HG02884 (cell line): Measurements from ENCODE around the gene CNTNAP2.
"Not testable (repeated sequence)": the region's sequence is repeated elsewhere in the genome, so short reads cannot be mapped to it uniquely, and the experiment has no call there.

Experiments used
- ATAC-seq: cut with Tn5 transposase; IDR thresholded peaks from one replicate; pipeline ENCODE4 v1.9.1; 2021; ENCODE audit warnings: mild to moderate bottlenecking, moderate library complexity; ENCODE audit not compliant: unreplicated experiment

The CNTNAP2 gene

GRCh38 chr7:147659036-147659995, 1542.7 kb downstream of the CNTNAP2 start:
- no peak for ATAC-seq

DNA sequence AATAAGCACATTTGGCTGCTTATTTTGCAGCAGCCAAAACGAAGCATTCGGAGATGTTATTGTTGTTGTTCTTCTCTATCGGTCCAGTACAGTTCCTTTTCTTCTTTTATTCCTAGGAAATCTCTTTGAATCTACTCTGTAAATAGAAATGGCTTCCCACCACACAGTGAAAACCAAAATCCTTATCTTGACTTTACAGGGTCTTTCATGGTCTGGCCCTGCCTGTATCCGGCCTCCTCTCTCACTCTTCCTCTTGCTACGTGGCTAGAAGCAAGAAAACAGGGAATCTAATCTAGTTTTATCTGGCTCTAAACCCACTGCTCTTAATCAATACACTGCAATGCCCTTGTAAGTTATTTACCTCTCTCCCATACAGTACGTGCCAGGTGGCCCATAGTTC, 1547.9 kb downstream of the CNTNAP2 start:
- no peak for ATAC-seq

- ATAC-seq = no peak
These were observed 1554.2 kb downstream of the CNTNAP2 start for GRCh38 chr7:147670759-147671158.

- no peak for ATAC-seq
These were observed 1558.1 kb downstream of the CNTNAP2 start for GRCh38 chr7:147674705-147675104.

DNA sequence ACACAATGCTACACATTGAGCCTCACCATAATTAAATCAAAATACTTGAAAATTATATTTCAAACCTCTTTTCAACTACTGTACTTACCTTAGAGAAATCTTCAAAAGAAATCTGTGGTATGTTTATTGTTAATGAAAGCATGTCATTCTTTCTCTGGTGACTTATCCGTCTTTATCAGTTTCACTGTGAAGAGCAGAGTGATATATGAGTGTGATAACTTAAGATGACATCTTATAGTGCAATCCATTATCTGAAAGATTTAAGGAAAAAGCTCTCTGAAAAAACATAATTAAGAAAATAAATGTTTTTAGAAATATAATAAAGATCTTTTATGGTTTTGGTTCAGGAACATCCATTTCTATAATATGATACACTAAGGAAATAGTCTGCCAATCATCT, 1562.3 kb downstream of the CNTNAP2 start:
- ATAC-seq = no peak

- ATAC-seq = no peak
These were observed 1564.9 kb downstream of the CNTNAP2 start for GRCh38 chr7:147681530-147681929.

GRCh38 chr7:147700702-147701101, 1584.1 kb downstream of the CNTNAP2 start:
- no peak for ATAC-seq

GRCh38 chr7:147707926-147708325, 1591.3 kb downstream of the CNTNAP2 start:
- no peak for ATAC-seq

- no peak for ATAC-seq
These were observed 1592.3 kb downstream of the CNTNAP2 start for GRCh38 chr7:147708871-147709270.

DNA sequence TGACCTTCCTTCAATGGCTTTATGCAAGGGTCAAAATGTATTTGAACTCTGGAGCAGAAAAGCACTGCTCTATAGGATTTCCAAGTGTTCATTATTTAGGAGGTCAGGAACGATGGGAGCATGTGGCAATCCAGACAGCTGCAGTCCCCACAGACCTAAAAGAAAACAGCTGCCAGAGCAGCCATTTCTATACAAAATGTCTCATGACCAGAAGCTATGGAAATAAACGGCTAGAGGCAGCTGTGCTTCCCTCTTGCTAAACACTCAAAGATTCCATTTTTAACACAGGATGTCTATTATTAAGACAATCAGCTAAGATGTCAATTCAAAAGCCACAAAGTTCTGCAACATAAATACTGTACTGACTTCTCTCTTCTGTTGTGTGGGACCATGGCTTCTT, 1594.8 kb downstream of the CNTNAP2 start:
- no peak for ATAC-seq

GRCh38 chr7:147721962-147722830, 1605.6 kb downstream of the CNTNAP2 start:
- no peak for ATAC-seq

GRCh38 chr7:147723536-147723935, 1606.9 kb downstream of the CNTNAP2 start:
- no peak for ATAC-seq

GRCh38 chr7:147731311-147731710, 1614.7 kb downstream of the CNTNAP2 start:
- ATAC-seq = no peak

GRCh38 chr7:147737559-147738214, 1621.1 kb downstream of the CNTNAP2 start:
- ATAC-seq = not testable (repeated sequence)

DNA sequence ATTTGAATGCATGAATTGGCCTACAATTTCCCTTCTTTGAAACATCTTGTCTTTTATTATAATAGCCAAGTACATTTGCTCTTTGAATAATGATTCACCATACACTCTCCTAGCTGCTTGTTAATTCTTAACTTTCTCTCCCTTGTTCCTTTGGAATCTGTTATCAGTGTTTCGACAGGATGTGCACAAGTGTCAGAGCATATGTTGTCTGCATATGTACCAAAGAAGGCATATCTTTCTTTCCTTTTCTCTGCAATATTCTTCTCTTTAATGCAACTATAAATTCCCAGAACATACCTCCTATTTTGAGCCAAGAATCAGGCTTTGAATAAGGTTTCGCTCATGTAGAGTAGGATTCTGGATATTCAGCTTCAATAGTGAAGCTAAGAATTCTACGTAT, 1625.7 kb downstream of the CNTNAP2 start:
- no peak for ATAC-seq

GRCh38 chr7:147756300-147756699, 1639.7 kb downstream of the CNTNAP2 start:
- ATAC-seq = no peak

DNA sequence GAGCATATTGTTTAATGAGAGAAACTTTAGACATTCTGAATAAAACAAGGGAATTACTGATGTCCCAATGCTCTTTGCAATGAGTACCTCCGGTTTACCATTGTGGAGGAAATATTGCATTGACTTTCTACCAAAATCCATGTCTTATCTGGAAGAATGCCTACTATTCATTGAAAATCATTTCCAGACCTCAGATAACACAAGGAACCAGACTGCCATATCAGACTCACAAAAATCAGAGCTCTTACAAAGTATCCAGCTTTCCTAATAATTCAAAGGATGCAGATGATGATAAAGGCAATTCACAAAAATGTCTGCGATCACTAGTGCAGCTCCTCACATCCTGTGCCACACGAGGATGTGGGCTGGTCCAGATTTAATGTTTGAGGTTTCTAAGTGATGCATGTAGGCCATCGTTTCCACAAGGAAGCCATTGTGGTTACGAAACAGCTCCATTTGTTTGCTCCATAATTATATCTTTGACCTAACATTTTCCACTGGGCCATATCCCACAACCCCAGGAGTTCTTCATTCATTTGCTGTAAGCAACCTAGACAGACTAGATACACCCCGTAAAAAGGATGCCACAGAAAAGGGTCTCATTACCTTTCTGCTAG, 1642.8 kb downstream of the CNTNAP2 start:
- ATAC-seq = no peak

GRCh38 chr7:147765301-147765700, 1648.7 kb downstream of the CNTNAP2 start:
- no peak for ATAC-seq

- no peak for ATAC-seq
These were observed 1654.7 kb downstream of the CNTNAP2 start for GRCh38 chr7:147771344-147771743.

DNA sequence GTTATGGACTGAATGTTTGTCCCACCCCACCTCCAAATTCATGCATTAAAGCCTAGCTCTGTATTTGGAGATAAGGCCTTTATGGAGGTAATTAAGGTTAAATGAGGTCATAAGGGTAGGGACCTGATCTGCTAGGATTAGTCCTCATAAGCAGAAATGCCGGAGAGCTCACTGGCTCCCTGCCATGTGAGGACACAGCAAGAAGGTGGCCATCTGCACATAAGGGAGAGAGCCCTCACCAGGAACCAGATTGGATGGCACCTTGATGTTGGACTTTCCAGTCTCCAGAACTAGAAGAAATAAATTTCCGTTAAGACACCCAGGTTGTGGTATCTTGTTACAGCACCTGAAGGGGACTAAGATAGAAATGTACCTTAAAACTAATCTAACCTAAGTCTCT, 1657.9 kb downstream of the CNTNAP2 start:
- no peak for ATAC-seq
